OCI-LY3 (cell line): ENCODE results near the gene CEACAM4.
A peak's percentile ranks its signal among the peaks of the same experiment; 100 is the strongest.

Source experiments
- H2AFZ ChIP-seq: fragments of 200-600, 300-600 bp; shearing (Covaris generic); 2 replicates; pipeline ENCODE4 v1.6.0; 2014; ENCODE audit warnings: antibody characterized with exemption, low read depth, low read length
- H3K27ac ChIP-seq: fragments of 200-600, 300-600 bp; sonication (generic); 2 replicates; pipeline ENCODE4 v1.5.1; 2014; ENCODE audit warnings: mild to moderate bottlenecking, low read length, moderate library complexity, mixed read lengths
- H3K27me3 ChIP-seq: fragments of 200-600, 300-600 bp; sonication (generic); 2 replicates; pipeline ENCODE4 v1.6.1; 2014; ENCODE audit warnings: low read depth, low read length, mixed read lengths
- H3K36me3 ChIP-seq: fragments of 200-600, 300-600 bp; sonication (generic); replicated peaks from 2 replicates; pipeline ENCODE3; 2014; ENCODE audit warnings: low read depth, low read length, mixed read lengths
- H3K4me1 ChIP-seq: fragments of 300-600, 200-600 bp; sonication (generic); 2 replicates; pipeline ENCODE4 v1.6.1; 2014; ENCODE audit warnings: low read length, mixed read lengths
- H3K4me2 ChIP-seq: fragments of 200-600, 300-600 bp; sonication (generic); 2 replicates; pipeline ENCODE4 v1.6.1; 2014; ENCODE audit warnings: low read length, mixed read lengths
- H3K4me3 ChIP-seq: fragments of 300-600, 200-600 bp; sonication (generic); 2 replicates; pipeline ENCODE4 v1.5.1; 2014; ENCODE audit warnings: antibody characterized with exemption, mild to moderate bottlenecking, low read length, moderate library complexity
- H3K79me2 ChIP-seq: fragments of 300-600, 200-600 bp; shearing (Covaris generic); 2 replicates; pipeline ENCODE4 v1.6.1; 2014; ENCODE audit warnings: mild to moderate bottlenecking, low read length, mixed read lengths
- H3K9ac ChIP-seq: fragments of 300-600, 200-600 bp; shearing (Covaris generic); 2 replicates; pipeline ENCODE4 v1.6.0; 2014; ENCODE audit warnings: mild to moderate bottlenecking, low read length, moderate library complexity
- H3K9me3 ChIP-seq: fragments of 200-600, 300-600 bp; shearing (Covaris generic); 2 replicates; pipeline ENCODE4 v1.6.1; 2014; ENCODE audit warnings: low read length, mixed read lengths; ENCODE audit not compliant: insufficient read depth
- H4K20me1 ChIP-seq: fragments of 200-600, 300-600 bp; sonication (generic); 2 replicates; pipeline ENCODE4 v1.6.1; 2016; ENCODE audit warnings: low read length, mixed read lengths; ENCODE audit not compliant: insufficient read depth
- EZH2phosphoT487 ChIP-seq: fragments of 200-600 bp; shearing (Covaris generic); IDR thresholded peaks from 2 replicates; pipeline ENCODE4 v1.6.1; 2018; ENCODE audit warnings: antibody characterized with exemption, mixed run types, low read depth
- TF ChIP-seq, protein P1 (sequence below): fragments of 200-600, 300-600 bp; sonication (generic); IDR thresholded peaks from 2 replicates; pipeline ENCODE4 v1.5.1; 2014; ENCODE audit warnings: antibody characterized with exemption, low read length, low read depth

Gene CEACAM4

DNA sequence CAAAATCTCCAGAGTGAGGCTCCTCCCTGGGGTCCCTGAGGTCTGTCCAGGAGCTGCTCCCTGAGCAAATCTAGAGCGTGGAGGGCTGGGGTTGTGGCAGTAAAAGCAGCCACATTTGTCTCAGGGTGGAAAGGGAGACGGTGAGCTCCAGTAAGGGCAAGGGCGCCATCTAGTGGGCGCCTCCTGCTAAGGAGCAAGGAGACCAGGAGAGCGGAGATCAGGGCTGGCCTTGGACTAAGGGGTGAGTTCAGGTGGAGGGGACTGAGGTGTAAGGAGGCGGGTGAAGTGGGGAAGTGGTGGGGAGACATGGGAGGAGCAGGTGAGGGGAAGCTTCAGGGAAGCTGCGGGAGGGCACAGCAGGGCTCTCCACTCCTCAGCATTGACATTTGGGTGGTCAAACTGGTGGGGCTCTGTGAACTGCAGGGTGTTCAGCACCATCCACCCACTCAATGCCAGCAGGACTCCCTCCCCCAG lies 56.2 kb downstream of the CEACAM4 start:
- no peaks in the 10 kb centered on the region for H3K9me3 ChIP-seq
- TF ChIP-seq EZH2phosphoT487: no peak
- TF ChIP-seq, protein P1, sequence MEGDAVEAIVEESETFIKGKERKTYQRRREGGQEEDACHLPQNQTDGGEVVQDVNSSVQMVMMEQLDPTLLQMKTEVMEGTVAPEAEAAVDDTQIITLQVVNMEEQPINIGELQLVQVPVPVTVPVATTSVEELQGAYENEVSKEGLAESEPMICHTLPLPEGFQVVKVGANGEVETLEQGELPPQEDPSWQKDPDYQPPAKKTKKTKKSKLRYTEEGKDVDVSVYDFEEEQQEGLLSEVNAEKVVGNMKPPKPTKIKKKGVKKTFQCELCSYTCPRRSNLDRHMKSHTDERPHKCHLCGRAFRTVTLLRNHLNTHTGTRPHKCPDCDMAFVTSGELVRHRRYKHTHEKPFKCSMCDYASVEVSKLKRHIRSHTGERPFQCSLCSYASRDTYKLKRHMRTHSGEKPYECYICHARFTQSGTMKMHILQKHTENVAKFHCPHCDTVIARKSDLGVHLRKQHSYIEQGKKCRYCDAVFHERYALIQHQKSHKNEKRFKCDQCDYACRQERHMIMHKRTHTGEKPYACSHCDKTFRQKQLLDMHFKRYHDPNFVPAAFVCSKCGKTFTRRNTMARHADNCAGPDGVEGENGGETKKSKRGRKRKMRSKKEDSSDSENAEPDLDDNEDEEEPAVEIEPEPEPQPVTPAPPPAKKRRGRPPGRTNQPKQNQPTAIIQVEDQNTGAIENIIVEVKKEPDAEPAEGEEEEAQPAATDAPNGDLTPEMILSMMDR: peak; percentile 95
- no peaks in the 10 kb centered on the region for H3K36me3 ChIP-seq
- H4K20me1 ChIP-seq: no peaks in the 10 kb centered on the region
- peak overlapping the region; percentile 51 for H3K4me2 ChIP-seq
- H3K4me3 ChIP-seq: peak overlapping the region; percentile 31
- H2AFZ ChIP-seq: peak overlapping the region; percentile 65
- peaks cover 7% of the 10 kb centered on the region for H3K4me1 ChIP-seq
- peaks cover 33% of the 10 kb centered on the region for H3K27me3 ChIP-seq
- H3K27ac ChIP-seq: no peak overlapping the region
- no peaks in the 10 kb centered on the region for H3K79me2 ChIP-seq
- no peak overlapping the region for H3K9ac ChIP-seq

DNA sequence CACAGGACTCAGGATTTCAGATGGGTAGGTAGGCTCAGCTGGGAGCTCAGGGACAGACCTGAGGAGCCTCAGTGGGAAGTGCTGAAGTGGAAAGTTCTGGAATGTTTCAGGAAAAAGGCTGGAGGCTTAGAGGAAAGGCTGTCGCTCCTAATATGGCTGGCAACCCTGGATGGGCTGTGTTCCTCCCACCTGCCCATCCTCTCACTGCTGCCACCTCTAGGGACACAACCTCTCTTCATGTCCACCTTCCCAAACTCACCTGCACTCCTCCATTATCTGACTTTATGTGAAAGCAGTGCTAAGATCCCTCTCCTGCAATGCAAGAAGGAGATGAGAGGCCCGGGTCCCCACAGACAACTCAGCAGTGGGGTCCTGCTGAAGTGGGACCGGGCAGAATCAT lies 56.7 kb downstream of the CEACAM4 start:
- Histone ChIP-seq H3K27ac (no peak overlapping the region), H3K36me3 (no peaks in the 10 kb centered on the region), H3K4me3 (peak overlapping the region; percentile 31), H4K20me1 (no peaks in the 10 kb centered on the region), H2AFZ (peak overlapping the region; percentile 65), H3K9ac (no peak overlapping the region), H3K79me2 (no peaks in the 10 kb centered on the region), H3K9me3 (no peaks in the 10 kb centered on the region), H3K27me3 (peaks cover 33% of the 10 kb centered on the region), H3K4me1 (0 out of 2 replicates have a peak, but pooled peaks cover 4% of the 10 kb centered on the region), H3K4me2 (peak overlapping the region; percentile 51)
- no peak for TF ChIP-seq EZH2phosphoT487
- TF ChIP-seq, protein P1: no peak

DNA sequence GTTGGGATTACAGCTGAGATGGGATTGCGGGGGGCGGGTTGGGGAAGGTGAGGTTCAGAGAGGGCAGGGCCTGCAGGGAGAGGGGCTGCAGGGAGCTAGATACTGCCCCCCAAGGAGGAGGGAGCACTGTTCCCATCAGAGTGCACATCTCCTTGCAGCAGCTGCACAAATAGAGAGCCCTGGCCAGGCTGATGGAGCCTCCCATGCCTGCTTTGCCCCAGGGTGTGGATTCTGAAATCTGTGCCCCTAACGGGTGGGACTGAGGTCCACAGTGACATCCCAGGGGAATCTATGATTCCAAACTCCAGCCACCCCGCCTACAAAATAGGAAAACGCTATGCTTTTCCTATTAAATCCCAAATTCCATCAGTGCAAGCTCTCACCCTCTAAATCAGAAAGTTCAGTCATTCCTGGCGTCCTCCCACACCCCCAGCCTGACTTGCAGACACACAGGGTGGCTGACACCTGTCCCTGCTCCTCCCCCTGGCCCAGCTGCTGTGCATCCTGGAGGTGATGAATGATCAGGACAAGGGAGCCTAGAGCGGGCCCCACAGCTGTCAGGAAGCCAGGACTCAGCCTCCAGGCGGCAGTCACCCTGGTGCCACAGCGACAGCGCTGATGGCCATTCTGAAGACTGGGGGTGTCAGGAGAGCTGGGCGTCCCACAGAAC lies 57.3 kb downstream of the CEACAM4 start:
- Histone ChIP-seq H3K4me1 (0 out of 2 replicates have a peak, but pooled peaks cover 4% of the 10 kb centered on the region), H2AFZ (no peak overlapping the region), H3K36me3 (no peaks in the 10 kb centered on the region), H3K79me2 (no peaks in the 10 kb centered on the region), H4K20me1 (no peaks in the 10 kb centered on the region), H3K9ac (no peak overlapping the region), H3K4me2 (no peak overlapping the region), H3K27ac (no peak overlapping the region), H3K4me3 (no peak overlapping the region), H3K9me3 (no peaks in the 10 kb centered on the region), H3K27me3 (peaks cover 33% of the 10 kb centered on the region)
- no peak for TF ChIP-seq EZH2phosphoT487
- TF ChIP-seq, protein P1: no peak
